Stimulated activated CD4-positive, alpha-beta T cell treated with anti-CD3 and anti-CD28 coated beads, Interleukin-4, amount 100 ng/mL, for 4 hours (primary cell): ENCODE data around the gene SDF2.
A peak's percentile ranks its signal among the peaks of the same experiment; 100 is the strongest.
"Not testable (repeated sequence)": the region's sequence is repeated elsewhere in the genome, so short reads cannot be mapped to it uniquely, and the experiment has no call there.

Source experiments
- DNase-seq, 2 experiments: peaks; one replicate each; pipeline ENCODE4 v3.0.0-alpha.2; 2020

The SDF2 gene

DNA sequence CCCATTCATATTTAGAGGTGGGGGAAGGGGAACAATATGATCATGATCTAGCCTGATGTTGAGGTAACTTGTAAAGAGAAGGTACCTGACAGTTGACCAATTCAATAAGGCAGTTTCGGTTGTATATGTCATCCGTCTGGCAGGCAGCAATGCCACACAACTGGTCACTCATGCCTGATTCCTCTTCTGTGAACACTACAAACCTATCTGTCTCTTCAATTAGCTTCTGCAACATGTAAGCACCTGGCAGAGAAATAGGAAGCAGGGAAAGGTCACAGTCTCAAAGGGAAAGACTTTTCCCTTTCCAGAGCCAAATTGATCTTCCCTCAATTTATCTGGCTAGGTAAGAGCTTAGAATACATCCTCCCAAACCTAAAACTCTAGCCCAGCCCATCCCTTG is 37.6 kb downstream of the SDF2 start:
- no peak for DNase-seq

DNA sequence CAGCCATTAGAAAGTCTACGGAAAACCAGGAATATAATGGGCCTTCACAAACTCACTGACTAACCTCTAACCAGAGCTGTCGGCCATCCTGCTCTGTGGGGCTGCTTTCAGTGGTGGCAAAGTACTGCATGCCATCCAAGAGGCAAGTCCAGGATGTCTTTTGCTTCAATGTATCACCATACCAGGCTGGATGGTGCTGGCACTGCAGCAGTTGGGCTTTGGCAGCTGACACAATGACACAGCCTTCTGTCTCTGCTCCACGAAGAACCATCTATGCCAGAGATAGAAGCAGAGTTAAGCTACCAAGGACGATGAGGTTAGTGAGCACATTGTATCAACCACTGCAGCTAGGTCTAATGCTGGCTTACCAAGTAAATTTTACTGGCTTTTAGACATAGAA is 38.0 kb downstream of the SDF2 start:
- no peak for DNase-seq

DNA sequence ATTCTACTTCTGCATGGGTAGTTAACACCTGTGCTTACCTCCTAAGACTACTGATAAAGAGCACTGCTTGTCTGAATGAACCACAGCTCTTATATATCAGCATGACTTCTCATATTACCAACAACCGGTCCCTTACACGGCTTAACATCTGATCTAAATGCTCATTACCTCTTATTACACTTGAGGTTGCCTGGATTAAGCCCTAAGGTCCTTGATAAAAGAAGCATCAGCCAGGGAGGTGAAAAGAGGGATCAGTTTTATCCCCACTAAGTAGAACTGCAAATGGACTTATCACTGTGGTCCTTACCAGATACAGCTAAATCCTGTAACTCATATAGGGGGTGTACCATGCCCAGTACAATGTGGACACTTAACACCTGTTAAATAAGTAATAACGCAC is 39.5 kb downstream of the SDF2 start:
- DNase-seq: no peak

DNA sequence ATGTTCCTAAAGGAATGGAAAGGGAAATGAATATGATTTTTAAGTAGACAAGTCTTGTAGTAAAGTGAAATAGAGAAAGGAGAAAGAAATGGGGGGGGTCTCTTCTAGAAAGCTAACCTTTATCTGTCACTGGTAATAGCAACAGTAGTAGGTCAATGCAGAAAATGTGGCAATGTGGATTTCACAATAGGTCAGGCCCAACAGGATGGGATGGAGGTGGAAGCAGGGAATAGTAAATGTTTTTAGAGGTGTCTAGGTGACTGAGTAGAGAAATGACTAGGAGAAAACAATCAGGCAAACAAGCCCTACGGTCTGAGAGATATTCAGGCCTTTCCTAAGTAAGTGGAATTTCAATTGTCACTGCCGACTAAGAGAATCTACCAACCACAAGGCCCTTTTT is 41.7 kb downstream of the SDF2 start:
- no peak for DNase-seq

DNA sequence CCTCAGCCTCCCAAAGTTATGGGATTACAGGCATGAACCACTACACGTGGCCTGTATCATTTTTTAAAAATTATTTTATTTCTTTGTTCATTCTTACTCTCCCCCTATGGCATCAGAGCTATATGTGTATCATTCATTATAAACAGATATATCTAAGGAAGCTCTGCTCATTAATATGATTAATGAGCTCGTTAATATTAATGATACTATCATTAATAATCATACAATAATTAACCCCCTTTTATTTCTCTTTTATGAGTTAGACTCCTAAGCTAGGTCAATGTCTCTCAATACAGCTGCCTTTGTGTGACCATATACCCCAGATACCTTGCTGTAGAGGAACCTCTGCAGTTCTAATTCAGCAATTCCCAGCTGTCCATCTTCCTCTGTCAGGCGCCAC is 43.2 kb downstream of the SDF2 start:
- no peak for DNase-seq

DNA sequence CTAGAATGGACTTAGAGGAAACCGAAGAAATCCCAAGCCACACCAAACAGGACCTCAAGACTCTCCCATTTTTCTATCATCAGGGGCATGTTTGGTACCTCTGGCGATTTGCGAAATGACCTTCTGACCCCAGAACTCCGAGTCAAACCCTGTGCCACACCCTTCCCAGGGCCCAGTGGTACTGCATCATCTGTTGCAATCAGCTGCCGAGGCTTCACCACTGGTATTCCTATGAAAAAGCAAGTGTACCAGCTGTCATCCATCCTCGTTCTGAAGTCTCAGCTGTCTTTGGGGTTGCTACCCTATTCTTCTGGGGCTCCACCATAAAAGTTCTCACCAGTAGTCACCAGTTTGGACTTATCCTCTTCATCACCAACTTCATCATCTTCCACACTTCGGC is 45.4 kb downstream of the SDF2 start:
- DNase-seq: no peak

DNA sequence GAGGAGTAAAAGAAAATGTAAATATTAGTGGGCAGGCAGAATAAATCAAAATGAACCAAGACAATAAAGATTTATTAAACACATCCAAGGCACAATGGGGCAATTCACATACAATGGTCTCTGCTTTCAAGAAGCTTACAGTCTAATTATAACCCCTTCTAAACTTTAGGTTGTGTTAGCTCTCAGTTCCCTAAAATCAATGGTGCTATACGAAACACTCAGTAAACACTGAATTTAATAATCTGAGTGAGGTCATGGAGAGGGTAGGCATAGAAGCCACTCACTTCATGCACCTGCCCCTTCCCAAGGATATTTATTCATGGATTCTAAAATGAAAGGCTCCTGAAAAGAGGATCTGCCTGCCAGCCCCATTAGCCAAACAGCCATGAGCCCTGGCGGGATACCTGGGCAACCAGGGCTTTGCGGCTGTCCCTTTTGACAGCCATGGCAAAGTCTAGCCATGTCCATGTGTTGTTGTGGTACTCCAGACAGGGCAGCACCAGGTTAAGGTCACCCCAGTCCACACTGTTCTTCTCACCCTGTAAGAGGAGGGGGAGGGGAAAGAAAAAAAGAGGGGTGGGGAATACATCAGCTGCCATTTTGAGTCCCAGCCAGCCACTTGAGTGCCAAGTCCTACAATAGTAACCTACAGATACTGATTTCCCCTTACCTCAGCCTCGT is 46.3 kb downstream of the SDF2 start:
- no peak for DNase-seq

DNA sequence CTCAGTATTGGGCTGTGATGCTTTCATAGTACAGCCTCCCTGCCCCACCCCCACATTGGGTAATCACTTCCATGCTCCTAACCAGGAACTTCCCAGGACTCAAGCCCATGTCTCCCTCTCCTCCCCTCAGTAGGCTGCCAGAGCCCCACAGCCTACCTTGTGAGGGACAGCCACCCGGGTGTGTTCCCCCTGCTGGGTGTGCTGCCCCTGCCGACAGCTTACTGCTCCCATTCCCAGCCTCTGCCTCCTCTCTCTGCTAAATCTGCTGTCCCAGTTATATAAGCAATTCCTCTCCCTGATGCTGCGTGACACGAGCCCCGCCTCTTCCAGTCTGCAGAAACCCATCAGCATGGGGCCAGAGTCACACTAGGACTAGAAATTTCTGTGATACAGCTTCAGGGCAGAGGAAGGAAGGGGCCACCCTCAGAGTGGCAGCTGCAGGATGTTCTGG is 47.8 kb downstream of the SDF2 start, which contains the start of gene RSKR:
Gene RSKR, minus strand, starts transcription at position 255 of the 451 bp plus-strand sequence. Its CDS starts 24 bp downstream, at position 231.
- no peak for DNase-seq

DNA sequence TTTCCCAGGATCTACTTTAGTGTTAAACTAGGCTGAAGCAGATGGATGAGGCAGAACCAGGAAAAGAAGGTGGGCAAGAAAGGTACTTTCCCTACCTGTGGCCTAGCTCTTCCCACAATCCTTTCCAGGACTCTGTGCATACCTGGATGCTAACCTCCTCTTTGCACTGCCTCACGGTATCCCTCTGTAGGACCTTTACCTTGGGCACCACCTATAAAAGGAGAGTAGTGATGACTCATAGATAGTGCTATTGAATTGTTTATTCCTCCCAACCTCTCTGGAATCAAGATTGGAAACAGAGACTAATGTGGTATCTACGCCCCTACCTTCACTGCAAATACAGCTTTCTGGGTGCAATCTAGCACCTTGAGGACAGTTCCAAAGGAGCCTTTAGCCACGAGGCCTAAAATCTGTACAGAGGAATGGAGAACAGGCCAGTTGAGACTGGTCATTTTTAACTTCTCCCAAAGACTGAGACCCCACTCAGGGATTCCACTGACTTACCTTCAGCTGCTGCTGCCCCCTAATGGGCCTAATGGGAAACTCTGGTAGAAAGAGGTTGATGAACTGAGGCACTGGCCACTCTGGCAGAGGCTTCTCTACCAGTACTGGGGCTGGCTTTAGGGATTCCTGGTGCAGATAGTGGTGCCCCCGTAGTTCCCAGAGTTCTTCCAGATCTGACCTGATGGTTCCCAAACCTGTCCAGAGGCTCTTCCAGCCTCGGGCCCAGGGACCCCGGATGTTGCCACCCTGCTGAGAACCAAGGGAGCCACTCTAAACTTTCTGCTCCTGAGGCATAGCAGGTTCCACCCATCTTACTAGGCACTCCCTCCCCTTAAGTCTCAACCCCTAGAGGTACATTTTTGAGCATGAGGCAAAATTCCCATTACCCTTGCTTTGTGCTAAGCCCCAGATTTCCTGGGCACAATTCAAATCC is 48.5 kb downstream of the SDF2 start:
- DNase-seq: peak; percentile 24 to 25

DNA sequence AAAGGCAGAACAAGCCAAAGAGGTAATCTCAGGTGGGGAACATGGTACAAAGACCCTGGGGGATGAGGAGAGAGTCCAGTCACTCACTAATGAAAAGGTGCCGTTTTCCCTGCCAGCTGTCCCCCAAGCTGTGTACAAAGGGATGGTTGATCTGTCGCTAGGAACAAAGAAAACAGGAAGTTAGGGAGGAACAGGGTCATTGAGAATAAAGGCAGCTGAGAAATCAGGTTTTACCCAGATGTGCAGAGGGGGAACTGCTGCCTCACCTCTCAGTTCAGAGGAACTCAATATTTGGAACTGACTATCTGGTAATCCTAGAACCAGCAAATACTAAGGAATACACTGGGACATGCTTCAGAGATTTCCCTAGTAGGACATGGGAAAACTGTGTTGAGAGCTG is 49.2 kb downstream of the SDF2 start:
- DNase-seq: no peak

DNA sequence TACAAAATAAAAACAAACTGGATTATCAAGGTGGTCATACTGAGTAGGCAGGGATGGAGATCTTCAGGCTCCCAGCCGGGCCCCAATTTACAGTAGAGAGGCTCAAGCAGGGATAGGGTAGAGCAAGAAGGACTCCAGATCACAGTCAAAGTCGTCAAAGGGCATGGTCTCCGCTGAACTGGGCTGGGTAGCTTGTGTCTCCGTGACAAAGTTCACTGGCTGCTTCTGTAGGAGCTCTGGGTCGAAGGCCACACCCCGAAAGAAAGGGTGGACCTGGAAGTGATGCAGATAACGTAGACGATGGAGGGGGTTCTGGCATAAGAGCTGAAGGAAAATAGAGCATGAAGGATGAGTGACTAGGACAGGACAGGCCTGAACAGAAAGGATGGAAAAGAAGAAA is 51.3 kb downstream of the SDF2 start:
- DNase-seq: no peak

DNA sequence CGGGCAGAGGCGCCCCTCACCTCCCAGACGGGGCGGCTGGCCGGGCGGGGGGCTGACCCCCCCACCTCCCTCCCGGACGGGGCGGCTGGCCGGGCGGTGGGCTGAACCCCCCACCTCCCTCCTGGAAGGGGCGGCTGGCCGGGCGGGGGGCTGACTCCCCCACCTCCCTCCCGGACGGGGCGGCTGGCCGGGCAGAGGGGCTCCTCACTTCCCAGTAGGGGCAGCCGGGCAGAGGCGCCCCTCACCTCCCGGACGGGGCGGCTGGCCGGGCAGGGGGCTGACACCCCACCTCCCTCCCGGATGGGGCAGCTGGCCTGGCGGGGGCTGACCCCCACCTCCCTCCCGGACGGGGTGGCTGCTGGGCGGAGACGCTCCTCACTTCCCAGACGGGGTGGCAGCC is 57.7 kb downstream of the SDF2 start:
- DNase-seq: not testable (repeated sequence)

DNA sequence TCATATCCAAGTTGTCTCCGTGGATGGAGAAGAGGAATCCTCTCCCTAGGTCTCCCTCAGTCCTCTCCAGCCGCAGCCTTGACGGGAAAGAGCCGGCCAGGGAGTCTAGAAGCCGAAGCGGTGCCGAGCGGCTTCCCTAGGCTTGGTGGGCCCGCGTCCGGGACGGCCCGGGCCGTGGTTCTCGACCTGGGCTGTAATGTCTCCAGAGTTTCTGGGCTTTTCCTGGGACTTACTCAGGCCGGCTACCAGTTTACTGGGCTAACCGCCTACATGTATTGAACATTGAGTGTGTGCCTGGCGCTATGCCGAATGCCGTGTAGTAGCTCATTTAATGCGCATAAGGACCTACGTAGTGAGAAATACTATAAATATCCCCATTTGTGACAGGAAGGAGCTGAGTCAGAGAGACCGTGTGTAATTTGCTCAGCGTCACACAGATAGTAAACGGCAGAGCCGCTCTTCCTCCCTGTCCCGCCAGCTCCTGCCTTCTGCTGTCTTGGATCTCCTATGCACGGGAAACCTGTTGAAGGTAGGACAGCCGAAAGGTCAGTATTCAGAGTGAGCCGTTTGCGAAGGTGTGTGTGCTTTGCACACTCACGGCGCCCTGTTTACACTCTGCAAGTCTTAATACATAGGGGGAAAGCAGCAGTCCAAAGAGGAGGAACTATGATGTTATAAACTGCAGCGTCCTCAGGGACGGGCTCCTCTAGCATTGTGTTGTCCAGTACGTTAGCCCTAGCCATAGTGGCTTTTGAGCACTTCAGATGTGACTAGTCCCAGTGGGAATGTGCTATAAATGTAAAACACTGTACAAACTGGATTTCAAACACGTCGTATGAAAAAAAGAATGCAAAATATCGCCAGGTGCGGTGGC is 62.2 kb downstream of the SDF2 start:
- DNase-seq: peak; percentile 54 to 72

DNA sequence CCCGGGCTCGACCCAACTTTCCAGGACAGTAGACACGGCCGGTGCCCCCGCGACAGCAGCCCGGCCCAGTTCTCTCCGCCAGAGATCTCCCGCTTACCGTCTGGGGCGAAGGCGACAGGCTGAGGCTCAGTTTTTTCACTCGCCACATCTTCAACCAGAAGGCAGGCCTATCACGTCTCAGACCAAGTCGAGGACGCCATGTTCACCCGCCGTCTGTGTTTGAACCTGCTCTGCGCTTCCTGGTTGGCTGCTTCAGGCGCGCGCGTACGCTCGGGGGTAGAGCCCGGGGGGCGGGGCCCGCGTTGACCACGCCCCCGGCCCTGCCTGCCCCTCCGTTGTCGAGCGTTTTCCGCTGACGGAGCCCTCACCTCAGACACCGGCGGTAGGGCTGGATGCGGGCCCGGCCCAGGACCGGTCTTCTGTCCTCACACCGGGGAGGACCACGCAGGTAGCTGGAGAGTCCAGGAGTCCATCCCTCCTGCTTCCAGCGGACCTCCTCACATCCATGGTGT is 62.9 kb downstream of the SDF2 start, which contains the start of gene SPAG5:
Gene SPAG5, minus strand, starts transcription at position 227 of the 512 bp plus-strand sequence. Its CDS starts 79 bp downstream, at position 148.
- peak; percentile 92 to 93 for DNase-seq

DNA sequence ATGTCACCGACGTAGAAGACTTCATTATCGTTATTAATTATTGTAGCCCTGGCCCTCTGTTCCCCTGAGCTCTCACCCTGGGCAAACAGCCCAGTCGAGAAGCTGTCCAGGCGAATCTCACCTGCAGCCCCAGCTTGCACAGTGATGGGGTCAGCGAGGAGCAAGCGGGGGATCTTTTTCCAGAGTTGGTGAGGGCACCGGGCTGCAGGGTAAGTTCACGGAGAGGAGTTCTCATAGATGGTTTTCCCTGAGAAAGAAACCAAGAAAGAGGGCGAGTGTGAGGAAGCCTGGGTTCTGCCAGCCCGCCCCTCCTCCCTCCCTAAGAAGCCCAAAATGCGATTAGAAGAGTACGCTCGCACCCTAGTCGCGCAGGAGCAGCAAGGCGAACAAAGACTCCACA is 63.3 kb downstream of the SDF2 start:
- DNase-seq: no peak
